SK-N-SH (cell line): ENCODE results near the gene DGKK.

Source experiments
- CTCF ChIP-seq: fragments of 200-600 bp; sonication (generic); IDR thresholded peaks from 2 replicates; pipeline ENCODE4 v1.6.1; 2017; ENCODE audit warnings: antibody characterized with exemption, mild to moderate bottlenecking, moderate library complexity
- EP300 ChIP-seq, 2 experiments: IDR thresholded peaks; 2 replicates each; pipeline versions ENCODE4 v1.4.0 to v1.6.1; 2012; ENCODE audit warnings: borderline replicate concordance in 1 of 2, low read depth in 1 of 2, low read length in 1 of 2
- REST ChIP-seq: IDR thresholded peaks from 2 replicates; pipeline ENCODE4 v1.6.1; 2012; ENCODE audit warnings: mild to moderate bottlenecking, low read depth, low read length, moderate library complexity
- TAF1 ChIP-seq: IDR thresholded peaks from 2 replicates; pipeline ENCODE4 v1.6.1; 2012; ENCODE audit warnings: low read depth, mild to moderate bottlenecking, low read length, moderate library complexity, borderline replicate concordance
- YY1 ChIP-seq: IDR thresholded peaks from 2 replicates; pipeline ENCODE4 v1.4.0; 2012; ENCODE audit warnings: low read depth, mild to moderate bottlenecking

- no peak for TF ChIP-seq REST
- TF ChIP-seq YY1, result no peak
- no peak for TF ChIP-seq CTCF
- TF ChIP-seq TAF1, result no peak
- TF ChIP-seq EP300 (IDR thresholded peaks at IDR 0.05; ENCODE audit: borderline replicate concordance in 1 of 2, low read depth in 1 of 2, low read length in 1 of 2), result no peak
These were observed 13.7 kb downstream of the DGKK start for GRCh38 chrX:50456712-50457484.
